ENCODE measurements around the gene CCDC102B. TPM values are rescaled to one million over a fixed set of nuclear protein-coding genes. Genes with fewer than 3 reads are reported as not detected.
A peak's percentile ranks its signal among the peaks of the same experiment; 100 is the strongest.
"Not testable (repeated sequence)": the region's sequence is repeated elsewhere in the genome, so short reads cannot be mapped to it uniquely, and the experiment has no call there.

Gene CCDC102B
- total RNA-seq, 1 donor from 2014 or later = 8.1 TPM

- H3K27me3 Mint-ChIP-seq (ENCODE audit: low read depth) = no peaks in the 10 kb centered on the region
- no peaks in the 10 kb centered on the region for H3K36me3 Mint-ChIP-seq (ENCODE audit: low read depth)
- no peak overlapping the region for H3K4me3 Mint-ChIP-seq (ENCODE audit: unreplicated experiment)
- H3K4me1 Mint-ChIP-seq (ENCODE audit: low read depth) = peaks cover 4% of the 10 kb centered on the region
- DNase-seq (ENCODE audit: low spot score) = no peak
- no peaks in the 10 kb centered on the region for H3K9me3 Mint-ChIP-seq (ENCODE audit: low read depth)
- H3K27ac Mint-ChIP-seq (ENCODE audit: unreplicated experiment) = no peak overlapping the region
- no peak for TF ChIP-seq CTCF (IDR thresholded peaks at IDR 0.05)
These were observed 67.1 kb downstream of the CCDC102B start for GRCh38 chr18:68865021-68865420.

GRCh38 chr18:68865503-68865902, 67.6 kb downstream of the CCDC102B start:
- Mint-ChIP-seq H3K27me3 (ENCODE audit: low read depth) (no peaks in the 10 kb centered on the region), H3K4me1 (ENCODE audit: low read depth) (peaks cover 4% of the 10 kb centered on the region), H3K9me3 (ENCODE audit: low read depth) (no peaks in the 10 kb centered on the region), H3K36me3 (ENCODE audit: low read depth) (no peaks in the 10 kb centered on the region), H3K4me3 (ENCODE audit: unreplicated experiment) (no peak overlapping the region), H3K27ac (ENCODE audit: unreplicated experiment) (no peak overlapping the region)
- DNase-seq (ENCODE audit: low spot score) = no peak
- TF ChIP-seq CTCF (IDR thresholded peaks at IDR 0.05) = no peak

GRCh38 chr18:68873003-68873402, 75.1 kb downstream of the CCDC102B start:
- Mint-ChIP-seq H3K36me3 (ENCODE audit: low read depth) (no peaks in the 10 kb centered on the region), H3K4me3 (ENCODE audit: unreplicated experiment) (no peak overlapping the region), H3K27ac (ENCODE audit: unreplicated experiment) (no peak overlapping the region), H3K4me1 (ENCODE audit: low read depth) (no peaks in the 10 kb centered on the region), H3K9me3 (ENCODE audit: low read depth) (no peaks in the 10 kb centered on the region), H3K27me3 (ENCODE audit: low read depth) (no peaks in the 10 kb centered on the region)
- no peak for TF ChIP-seq CTCF (IDR thresholded peaks at IDR 0.05)
- no peak for DNase-seq (ENCODE audit: low spot score)

- Mint-ChIP-seq H3K4me3 (ENCODE audit: unreplicated experiment) (no peak overlapping the region), H3K36me3 (ENCODE audit: low read depth) (no peaks in the 10 kb centered on the region), H3K27ac (ENCODE audit: unreplicated experiment) (no peak overlapping the region), H3K9me3 (ENCODE audit: low read depth) (no peaks in the 10 kb centered on the region), H3K4me1 (ENCODE audit: low read depth) (no peaks in the 10 kb centered on the region), H3K27me3 (ENCODE audit: low read depth) (no peaks in the 10 kb centered on the region)
- TF ChIP-seq CTCF (IDR thresholded peaks at IDR 0.05) = no peak
- no peak for DNase-seq (ENCODE audit: low spot score)
These were observed 76.5 kb downstream of the CCDC102B start for GRCh38 chr18:68874361-68874760.

- not testable (repeated sequence) for H3K9me3 Mint-ChIP-seq (ENCODE audit: low read depth); H3K4me3 Mint-ChIP-seq (ENCODE audit: unreplicated experiment); H3K27me3 Mint-ChIP-seq (ENCODE audit: low read depth); H3K27ac Mint-ChIP-seq (ENCODE audit: unreplicated experiment); H3K36me3 Mint-ChIP-seq (ENCODE audit: low read depth); H3K4me1 Mint-ChIP-seq (ENCODE audit: low read depth)
- peak; percentile 50 for DNase-seq (ENCODE audit: low spot score)
These were observed 82.1 kb downstream of the CCDC102B start for GRCh38 chr18:68879947-68880346.

- Mint-ChIP-seq H3K4me3 (ENCODE audit: unreplicated experiment) (no peak overlapping the region), H3K9me3 (ENCODE audit: low read depth) (no peaks in the 10 kb centered on the region), H3K27me3 (ENCODE audit: low read depth) (no peaks in the 10 kb centered on the region), H3K4me1 (ENCODE audit: low read depth) (no peaks in the 10 kb centered on the region), H3K36me3 (ENCODE audit: low read depth) (no peaks in the 10 kb centered on the region), H3K27ac (ENCODE audit: unreplicated experiment) (no peak overlapping the region)
- DNase-seq (ENCODE audit: low spot score) = no peak
- TF ChIP-seq CTCF (IDR thresholded peaks at IDR 0.05) = no peak
These were observed 89.5 kb downstream of the CCDC102B start for GRCh38 chr18:68887410-68887809.
